Heart left ventricle (tissue), 16 donors: ENCODE measurements around the gene CNOT1. TPM values are rescaled to one million over a fixed set of nuclear protein-coding genes. Genes with fewer than 3 reads are reported as not detected.

ENCODE experiments used
- ATAC-seq, 4 donors: fragments of 200-7000 bp; cut with Tn5 transposase; one replicate each; pipeline ENCODE4 v1.9.1; 2020 to 2022; ENCODE audit warnings: moderate library complexity in 4 of 4, mild to moderate bottlenecking in 3 of 4, moderate number of reproducible peaks in 1 of 4
- DNase-seq, 5 donors: peaks; one replicate each; pipeline ENCODE4 v3.0.0-alpha.2; 2020
- H3K27ac ChIP-seq, 12 donors: fragments of 200-600 bp; sonication (generic) in 4 of 12; one replicate each; pipeline versions ENCODE4 v1.5.0 to v1.8.0; 2016 to 2022; ENCODE audit warnings: mild to moderate bottlenecking in 2 of 12
- H3K27me3 ChIP-seq, 9 donors: fragments of 200-600 bp; sonication (generic) in 2 of 9; one replicate each; pipeline versions ENCODE4 v1.5.1 to v1.8.0; 2016 to 2022; ENCODE audit warnings: mild to moderate bottlenecking in 3 of 9
- H3K36me3 ChIP-seq, 9 donors: fragments of 200-600 bp; sonication (generic) in 2 of 9; one replicate each; pipeline versions ENCODE4 v1.5.0 to v1.8.0; 2018 to 2022; ENCODE audit warnings: mild to moderate bottlenecking in 2 of 9
- H3K4me1 ChIP-seq, 12 donors: fragments of 200-600 bp; sonication (generic) in 4 of 12; one replicate each; pipeline versions ENCODE4 v1.5.0 to v1.8.0; 2016 to 2022; ENCODE audit warnings: mild to moderate bottlenecking in 3 of 12
- H3K4me3 ChIP-seq, 12 donors: fragments of 200-600 bp; sonication (generic) in 4 of 12; one replicate each; pipeline versions ENCODE4 v1.5.0 to v1.8.0; 2017 to 2022; ENCODE audit warnings: mild to moderate bottlenecking in 9 of 12, moderate library complexity in 4 of 12
- H3K9me3 ChIP-seq, 12 donors: fragments of 200-600 bp; sonication (generic) in 4 of 12; one replicate each; pipeline versions ENCODE4 v1.5.0 to v1.8.0; 2016 to 2022; ENCODE audit warnings: mild to moderate bottlenecking in 1 of 12
- POLR2A ChIP-seq, 2 donors: fragments of 450-650 bp; IDR thresholded peaks; one replicate each; pipeline ENCODE4 v1.6.1; 2017; ENCODE audit warnings: antibody characterized with exemption in 2 of 2, mild to moderate bottlenecking in 2 of 2, moderate library complexity in 2 of 2
- WGBS, 4 donors: extraction: QIAGEN DNeasy Blood & Tissue Kit in 2 of 4; methylation state at CpG; one replicate each; pipeline versions ENCODE4 v1.1.5 to v1.1.7; 2013 to 2018; 5-methylcytosine and 5-hydroxymethylcytosine counted together
- intact Hi-C, 10 donors: fragments of 100-400 bp; cut with DNase I; formaldehyde crosslinking; loops; one replicate each; pipeline versions ENCODE4 v1.11.1 to v1.14.2; 2022
- polyA plus RNA-seq, 2 donors: library from polyadenylated mRNA; stranded (reverse); fragments of 200-250 nt; gene quantifications; one replicate each; pipeline ENCODE4 v1.2.3, GENCODE V29; 2013
- total RNA-seq, 9 donors: library from RNA; depleted of rRNA in 2 of 9; stranded (reverse); fragments of >200 nt in 2 of 9; fragmentation: NEBNext Ultra II Directional in 3 of 9; extraction: Animal tissue kit (Norgen Biotek cat#: 25700) in 3 of 9; gene quantifications; one replicate each; pipeline versions ENCODE4 v1.1.0 to v1.2.4, GENCODE V29; 2016 to 2023
- TF ChIP-seq, protein P1 (sequence below), 12 donors: fragments of 200-600 bp; sonication (generic) in 4 of 12; IDR thresholded peaks; one replicate each; pipeline versions ENCODE4 v1.5.0 to v1.8.0; 2018 to 2022; ENCODE audit warnings: antibody characterized with exemption in 12 of 12, mild to moderate bottlenecking in 5 of 12
- donor health status: ischemic (EF 13 %, LVEDD 7.1; RV severe dilation, severe dysfunction).
- donor health status: healthy with polysubstance abuse.
- donor health status: DM: no; HTN: yes; CAD: no.
- donor health status: DM: no; HTN: no; CAD: no.
- donor health status: ischemic (EF 25% LVEDD 6.9; RV normal size, moderate dysfunction).
- donor health status: ischemic (EF 25% LVEDD 5.7; RV mildly dilated, moderate dysfunction).
- donor health status: healthy.
- donor health status: DM: yes; HTN: yes; CAD: no.
- donor health status: ischemic (EF 35%, LVEDD 5.7; RV mildly dilated, moderate dysfunction).
- donor health status: nonischemic (EF 11% LVEDD 7.7; RV severe dilation, severe dysfunction).
- donor health status: DM: yes; HTN: yes; CAD: no.
- donor health status: PGD.
- donor health status: ischemic (EF 29% LVEDD 5.4; RV normal size, mild dysfunction).
- donor health status: nonischemic (EF 23%, LVEDD 6.1; RV moderate dilation, normal function).

The CNOT1 gene
- total and polyA plus RNA-seq, 11 donors = 21.2 to 110 (median 81.1) TPM

DNA sequence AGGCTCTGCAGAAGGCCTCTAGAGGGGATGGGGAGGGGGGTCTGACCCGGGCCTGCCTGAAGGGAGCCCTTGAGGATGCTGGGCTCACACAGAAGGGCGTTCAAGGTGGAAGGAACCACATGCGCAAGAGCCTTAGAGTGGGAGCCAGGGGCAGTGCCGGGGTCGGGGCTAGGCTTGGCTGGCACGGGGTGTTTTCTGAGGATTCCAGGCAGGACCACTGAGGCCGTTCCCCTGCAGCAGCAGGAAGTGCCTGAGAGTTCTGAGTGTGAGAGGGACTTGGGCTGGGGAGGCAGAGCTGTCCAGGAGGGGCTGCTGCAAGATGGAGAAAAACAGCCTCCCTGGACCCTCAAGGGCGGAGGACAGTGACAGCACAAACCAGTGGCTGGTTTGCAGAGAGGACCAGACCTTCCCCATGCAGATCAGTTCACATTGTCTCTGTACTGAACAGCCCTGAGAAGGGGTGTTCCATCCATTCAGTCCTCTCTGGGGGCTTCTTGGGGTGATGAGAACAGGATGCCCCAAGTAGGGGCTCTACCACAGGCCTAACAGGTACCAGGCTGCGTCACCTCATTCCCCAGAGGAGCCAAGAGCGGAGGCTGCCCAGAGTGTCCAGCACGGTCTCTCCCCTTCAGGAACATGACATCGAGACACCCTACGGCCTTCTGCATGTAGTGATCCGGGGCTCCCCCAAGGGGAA, 126.3 kb downstream of the CNOT1 start:
- 86 to 91% (median 88%) methylated on average over 14 of the region's 14 CpGs for WGBS, 4 donors
- ATAC-seq (no peak), DNase-seq (peak in 1 of 5 donors; percentile 8)
- intact Hi-C loops = no loop called here
- H3K4me3 ChIP-seq = no peak overlapping the region
- no peak overlapping the region for H3K27ac ChIP-seq
- H3K36me3 ChIP-seq = peaks cover 0 to 51% (median 20%) of the 10 kb centered on the region in 9 donors
- H3K4me1 ChIP-seq = peaks cover 0 to 31% (median 5%) of the 10 kb centered on the region in 12 donors
- TF ChIP-seq, protein P1, sequence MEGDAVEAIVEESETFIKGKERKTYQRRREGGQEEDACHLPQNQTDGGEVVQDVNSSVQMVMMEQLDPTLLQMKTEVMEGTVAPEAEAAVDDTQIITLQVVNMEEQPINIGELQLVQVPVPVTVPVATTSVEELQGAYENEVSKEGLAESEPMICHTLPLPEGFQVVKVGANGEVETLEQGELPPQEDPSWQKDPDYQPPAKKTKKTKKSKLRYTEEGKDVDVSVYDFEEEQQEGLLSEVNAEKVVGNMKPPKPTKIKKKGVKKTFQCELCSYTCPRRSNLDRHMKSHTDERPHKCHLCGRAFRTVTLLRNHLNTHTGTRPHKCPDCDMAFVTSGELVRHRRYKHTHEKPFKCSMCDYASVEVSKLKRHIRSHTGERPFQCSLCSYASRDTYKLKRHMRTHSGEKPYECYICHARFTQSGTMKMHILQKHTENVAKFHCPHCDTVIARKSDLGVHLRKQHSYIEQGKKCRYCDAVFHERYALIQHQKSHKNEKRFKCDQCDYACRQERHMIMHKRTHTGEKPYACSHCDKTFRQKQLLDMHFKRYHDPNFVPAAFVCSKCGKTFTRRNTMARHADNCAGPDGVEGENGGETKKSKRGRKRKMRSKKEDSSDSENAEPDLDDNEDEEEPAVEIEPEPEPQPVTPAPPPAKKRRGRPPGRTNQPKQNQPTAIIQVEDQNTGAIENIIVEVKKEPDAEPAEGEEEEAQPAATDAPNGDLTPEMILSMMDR (IDR thresholded peaks at IDR 0.05) = no peak
- peaks cover 0 to 16% (median 0%) of the 10 kb centered on the region in 9 donors for H3K27me3 ChIP-seq
- H3K9me3 ChIP-seq = no peaks in the 10 kb centered on the region

DNA sequence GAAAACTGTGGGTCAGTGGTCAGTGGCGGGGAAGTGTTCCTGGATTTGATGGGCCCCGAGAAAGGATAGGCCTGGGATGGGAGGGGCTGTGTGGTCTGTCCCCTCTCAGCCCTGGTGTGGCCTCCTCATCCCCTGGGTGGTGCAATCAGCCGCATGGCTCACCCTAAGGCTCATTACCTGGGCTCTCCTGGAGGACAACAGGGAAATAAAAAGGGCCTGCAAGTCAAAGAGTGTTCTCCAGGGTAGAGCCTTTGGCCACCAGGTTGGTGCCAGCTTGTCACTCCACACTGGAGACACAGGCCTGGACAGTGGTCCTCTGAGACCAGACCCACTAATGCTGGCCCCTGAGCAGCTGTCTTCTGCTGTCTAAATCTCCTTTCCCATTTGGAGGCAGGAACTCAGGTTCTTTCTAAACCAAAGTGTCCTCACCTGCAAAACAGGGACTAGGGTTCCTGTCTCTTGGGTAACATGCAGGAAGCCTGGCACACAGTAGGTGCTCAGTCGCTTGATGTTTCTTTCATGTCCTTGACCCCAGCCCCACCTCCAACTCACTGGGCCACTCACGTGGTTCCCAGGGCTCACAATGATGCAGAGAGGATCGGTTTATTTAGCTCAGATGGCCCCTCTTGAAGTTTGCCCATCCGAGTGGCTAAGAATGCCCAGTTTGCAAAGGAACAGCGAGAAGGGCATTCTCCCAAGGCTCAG, 127.3 kb downstream of the CNOT1 start:
- peaks cover 0 to 46% (median 19%) of the 10 kb centered on the region in 9 donors for H3K36me3 ChIP-seq
- no peak for TF ChIP-seq POLR2A (IDR thresholded peaks at IDR 0.05)
- TF ChIP-seq, protein P1 (IDR thresholded peaks at IDR 0.05) = no peak
- peaks cover 0 to 39% (median 6%) of the 10 kb centered on the region in 12 donors for H3K4me1 ChIP-seq
- H3K27me3 ChIP-seq = peaks cover 0 to 16% (median 0%) of the 10 kb centered on the region in 9 donors
- ATAC-seq = no peak
- intact Hi-C loops = no loop called here
- H3K27ac ChIP-seq = peak overlapping the region in 1 of 12 donors; percentile 2
- H3K4me3 ChIP-seq = no peak overlapping the region
- 72 to 87% (median 80%) methylated on average over 8 of the region's 8 CpGs for WGBS, 4 donors
- no peaks in the 10 kb centered on the region for H3K9me3 ChIP-seq
- peak in 1 of 5 donors; percentile 6 for DNase-seq

DNA sequence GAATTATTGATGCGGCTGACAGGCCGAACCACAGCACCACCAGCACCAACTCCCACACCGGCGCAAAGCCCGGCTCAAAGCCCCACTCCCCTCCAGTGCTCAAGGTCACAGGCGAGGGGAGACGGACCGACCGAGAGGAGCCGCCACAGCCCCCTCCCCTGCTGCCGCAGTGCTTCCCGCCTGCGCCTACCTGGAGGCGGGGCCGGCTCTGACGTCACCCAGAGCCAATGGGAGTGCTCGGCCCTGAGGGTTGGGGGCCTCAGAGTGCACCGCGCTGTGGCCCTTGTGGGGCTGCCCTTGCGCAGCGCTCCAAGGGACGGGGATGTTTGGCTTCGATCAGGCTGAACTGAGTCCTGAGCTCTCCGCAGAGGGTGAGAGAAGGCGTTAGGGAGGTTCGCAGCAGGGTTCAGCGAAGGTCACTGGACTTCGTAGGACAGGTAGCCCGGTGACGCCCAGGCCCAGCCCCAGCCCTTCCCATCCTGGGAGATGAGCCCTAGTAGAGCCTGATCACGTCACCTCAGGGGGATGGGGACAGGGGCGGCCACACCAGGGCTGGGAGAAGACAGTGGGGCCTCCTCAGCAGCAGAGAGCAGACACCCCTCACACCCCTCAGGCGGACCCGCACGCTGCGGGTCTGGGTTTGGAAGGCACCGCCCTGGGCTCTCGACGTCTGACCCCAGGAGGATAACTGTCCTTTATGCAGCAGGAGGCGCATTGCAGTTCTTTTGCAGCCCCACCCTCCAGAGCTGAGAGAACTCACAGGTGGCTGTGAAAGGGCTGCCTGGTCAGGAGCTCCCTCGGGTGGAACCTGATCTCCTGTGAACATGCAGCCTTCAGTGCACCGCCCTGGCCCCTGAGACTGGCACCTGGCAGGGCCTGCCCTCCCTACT, 128.1 kb downstream of the CNOT1 start:
- Histone ChIP-seq H3K27ac (peak overlapping the region in 7 of 12 donors; percentile 8 to 56 (median 34)), H3K4me1 (peaks cover 0 to 47% (median 7%) of the 10 kb centered on the region in 12 donors), H3K9me3 (no peaks in the 10 kb centered on the region), H3K36me3 (peaks cover 0 to 37% (median 10%) of the 10 kb centered on the region in 9 donors), H3K27me3 (peaks cover 0 to 16% (median 0%) of the 10 kb centered on the region in 9 donors), H3K4me3 (peak overlapping the region in 8 of 12 donors; percentile 2 to 30 (median 20))
- 50 to 68% (median 60%) methylated on average over 28 to 42 of the region's 42 CpGs for WGBS, 4 donors
- TF ChIP-seq, protein P1 (IDR thresholded peaks at IDR 0.05) = no peak
- DNase-seq = peak in 1 of 5 donors; percentile 20
- ATAC-seq = peak in 3 of 4 donors; percentile 1 to 11 (median 7)
- intact Hi-C loops = no loop called here
